Parathyroid adenoma (tissue), 2 donors: Measurements from ENCODE around the gene CACNA1G.

Experiments used
- H2AFZ ChIP-seq: fragments of 300-600 bp; sonication (generic); one replicate; pipeline ENCODE4 v1.7.0; 2017; ENCODE audit warnings: antibody characterized with exemption, mild to moderate bottlenecking
- H3K27ac ChIP-seq: fragments of 300-600 bp; sonication (generic); one replicate; pipeline ENCODE4 v1.7.0; 2017
- H3K27me3 ChIP-seq: fragments of 300-600 bp; sonication (generic); one replicate; pipeline ENCODE4 v1.7.0; 2017; ENCODE audit warnings: low read length; ENCODE audit not compliant: control insufficient read depth, insufficient read depth
- H3K36me3 ChIP-seq: fragments of 300-600 bp; sonication (generic); one replicate; pipeline ENCODE4 v1.7.0; 2017; ENCODE audit warnings: low read length; ENCODE audit not compliant: control insufficient read depth, insufficient read depth
- H3K4me1 ChIP-seq: fragments of 300-600 bp; sonication (generic); one replicate; pipeline ENCODE4 v1.7.0; 2017; ENCODE audit warnings: control low read depth
- H3K4me2 ChIP-seq: fragments of 300-600 bp; sonication (generic); one replicate; pipeline ENCODE4 v1.7.0; 2017; ENCODE audit warnings: low read length
- H3K4me3 ChIP-seq: fragments of 300-600 bp; sonication (generic); one replicate; pipeline ENCODE4 v1.7.0; 2017; ENCODE audit warnings: low read depth, low read length
- H3K79me2 ChIP-seq: fragments of 300-600 bp; sonication (generic); one replicate; pipeline ENCODE4 v1.7.0; 2017; ENCODE audit warnings: control low read depth
- H3K9ac ChIP-seq: fragments of 300-600 bp; sonication (generic); one replicate; pipeline ENCODE4 v1.7.0; 2017; ENCODE audit warnings: mild to moderate bottlenecking
- H3K9me3 ChIP-seq: fragments of 300-600 bp; sonication (generic); one replicate; pipeline ENCODE4 v1.7.0; 2017; ENCODE audit warnings: low read length; ENCODE audit not compliant: control insufficient read depth
- CTCF ChIP-seq: fragments of 300-600 bp; sonication (generic); IDR thresholded peaks from one replicate; pipeline ENCODE4 v1.7.0; 2017; ENCODE audit warnings: antibody characterized with exemption, mild to moderate bottlenecking
- donor health status: primary hyperparathyroidism.

CACNA1G gene

GRCh38 chr17:50598487-50598886, 38.0 kb downstream of the CACNA1G start:
- Histone ChIP-seq H3K4me3 (no peak overlapping the region), H3K4me1 (no peaks in the 10 kb centered on the region), H3K9ac (no peak overlapping the region), H3K79me2 (no peaks in the 10 kb centered on the region), H3K27ac (no peak overlapping the region), H2AFZ (no peak overlapping the region), H3K4me2 (no peak overlapping the region), H3K9me3 (no peaks in the 10 kb centered on the region), H3K36me3 (no peaks in the 10 kb centered on the region), H3K27me3 (no peaks in the 10 kb centered on the region)
- no peak for TF ChIP-seq CTCF

- Histone ChIP-seq H3K27me3 (no peaks in the 10 kb centered on the region), H3K4me1 (no peaks in the 10 kb centered on the region), H3K36me3 (no peaks in the 10 kb centered on the region), H2AFZ (no peak overlapping the region), H3K9ac (no peak overlapping the region), H3K27ac (no peak overlapping the region), H3K4me2 (no peak overlapping the region), H3K4me3 (no peak overlapping the region), H3K9me3 (no peaks in the 10 kb centered on the region), H3K79me2 (no peaks in the 10 kb centered on the region)
- TF ChIP-seq CTCF = no peak
Observed at GRCh38 chr17:50599606-50600005, 39.1 kb downstream of the CACNA1G start.

- Histone ChIP-seq H3K79me2 (no peaks in the 10 kb centered on the region), H3K9ac (no peak overlapping the region), H3K27me3 (no peaks in the 10 kb centered on the region), H3K4me2 (no peak overlapping the region), H3K4me3 (no peak overlapping the region), H2AFZ (no peak overlapping the region), H3K36me3 (no peaks in the 10 kb centered on the region), H3K27ac (no peak overlapping the region), H3K4me1 (no peaks in the 10 kb centered on the region), H3K9me3 (no peaks in the 10 kb centered on the region)
- TF ChIP-seq CTCF = no peak
Observed at GRCh38 chr17:50601823-50602375, 41.4 kb downstream of the CACNA1G start.

- H3K4me2 ChIP-seq = no peak overlapping the region
- H3K27me3 ChIP-seq = no peaks in the 10 kb centered on the region
- H2AFZ ChIP-seq = no peak overlapping the region
- TF ChIP-seq CTCF = no peak
- no peak overlapping the region for H3K9ac ChIP-seq
- H3K4me1 ChIP-seq = no peaks in the 10 kb centered on the region
- H3K36me3 ChIP-seq = no peaks in the 10 kb centered on the region
- no peak overlapping the region for H3K4me3 ChIP-seq
- H3K79me2 ChIP-seq = no peaks in the 10 kb centered on the region
- no peak overlapping the region for H3K27ac ChIP-seq
- no peaks in the 10 kb centered on the region for H3K9me3 ChIP-seq
Observed at GRCh38 chr17:50602836-50603235, 42.3 kb downstream of the CACNA1G start.

GRCh38 chr17:50603340-50603739, 42.8 kb downstream of the CACNA1G start:
- no peak overlapping the region for H3K4me2 ChIP-seq
- no peaks in the 10 kb centered on the region for H3K27me3 ChIP-seq
- H3K9me3 ChIP-seq = no peaks in the 10 kb centered on the region
- no peak overlapping the region for H3K9ac ChIP-seq
- H3K4me3 ChIP-seq = no peak overlapping the region
- H3K79me2 ChIP-seq = no peaks in the 10 kb centered on the region
- no peaks in the 10 kb centered on the region for H3K36me3 ChIP-seq
- H3K4me1 ChIP-seq = no peaks in the 10 kb centered on the region
- no peak overlapping the region for H3K27ac ChIP-seq
- no peak for TF ChIP-seq CTCF
- H2AFZ ChIP-seq = no peak overlapping the region
